GM19238 (cell line): ENCODE measurements around the gene INKA2.

ENCODE experiments used
- DNase-seq: peaks from one replicate; pipeline ENCODE4 v3.0.0; 2011; ENCODE audit warnings: low spot score; ENCODE audit not compliant: insufficient read length

Gene INKA2

GRCh38 chr1:111733183-111733991 is 5.8 kb downstream of the INKA2 start:
- no peak for DNase-seq

GRCh38 chr1:111732718-111733117 is 6.5 kb downstream of the INKA2 start:
- DNase-seq = no peak

- no peak for DNase-seq
Measured at GRCh38 chr1:111731956-111732355, 7.2 kb downstream of the INKA2 start.

GRCh38 chr1:111730706-111731105 is 8.5 kb downstream of the INKA2 start:
- DNase-seq = no peak

- no peak for DNase-seq
Measured at GRCh38 chr1:111729946-111730681, 9.1 kb downstream of the INKA2 start.

- DNase-seq = no peak
Measured at GRCh38 chr1:111729271-111729921, 9.8 kb downstream of the INKA2 start.

GRCh38 chr1:111727056-111727455 is 12.1 kb downstream of the INKA2 start:
- no peak for DNase-seq

- DNase-seq = no peak
Measured at GRCh38 chr1:111725192-111725591, 14.0 kb downstream of the INKA2 start.

GRCh38 chr1:111723871-111724270 is 15.3 kb downstream of the INKA2 start:
- DNase-seq = no peak

GRCh38 chr1:111723091-111723806 is 15.9 kb downstream of the INKA2 start:
- DNase-seq = no peak

- DNase-seq = no peak
Measured at GRCh38 chr1:111720977-111721786, 18.0 kb downstream of the INKA2 start.

GRCh38 chr1:111720274-111720976 is 18.8 kb downstream of the INKA2 start:
- no peak for DNase-seq

- no peak for DNase-seq
Measured at GRCh38 chr1:111719674-111720132, 19.5 kb downstream of the INKA2 start.

GRCh38 chr1:111719135-111719534 is 20.1 kb downstream of the INKA2 start:
- no peak for DNase-seq

- DNase-seq = no peak
Measured at GRCh38 chr1:111717450-111717849, 21.7 kb downstream of the INKA2 start.

GRCh38 chr1:111716333-111716732 is 22.9 kb downstream of the INKA2 start:
- DNase-seq = no peak

GRCh38 chr1:111709986-111710385 is 29.2 kb downstream of the INKA2 start:
- DNase-seq = no peak

- DNase-seq = no peak
Measured at GRCh38 chr1:111707906-111708305, 31.3 kb downstream of the INKA2 start.

GRCh38 chr1:111706921-111707320 is 32.3 kb downstream of the INKA2 start:
- DNase-seq = no peak

GRCh38 chr1:111705841-111706240 is 33.4 kb downstream of the INKA2 start:
- no peak for DNase-seq
